ENCODE results near the gene QSOX2. TPM values are rescaled to one million over a fixed set of nuclear protein-coding genes. Genes with fewer than 3 reads are reported as not detected.

The QSOX2 gene
- total RNA-seq, 1 donor from 2014 or later: 23.6 TPM

GRCh38 chr9:136185596-136186366, 59.8 kb downstream of the QSOX2 start:
- H3K9me3 Mint-ChIP-seq: no peaks in the 10 kb centered on the region
- no peak for TF ChIP-seq CTCF (conservative IDR thresholded peaks at IDR 0.05)
- peaks cover 45% of the 10 kb centered on the region for H3K27me3 Mint-ChIP-seq
- no peak overlapping the region for H3K27ac Mint-ChIP-seq
- no peak overlapping the region for H3K4me3 Mint-ChIP-seq
- DNase-seq (ENCODE audit: extremely low spot score, unreplicated experiment): no peak
- H3K36me3 Mint-ChIP-seq: no peaks in the 10 kb centered on the region
- H3K4me1 Mint-ChIP-seq (ENCODE audit: unreplicated experiment): peaks cover 6% of the 10 kb centered on the region

- Mint-ChIP-seq H3K4me3 (no peak overlapping the region), H3K36me3 (no peaks in the 10 kb centered on the region), H3K27me3 (peaks cover 41% of the 10 kb centered on the region), H3K4me1 (ENCODE audit: unreplicated experiment) (peaks cover 6% of the 10 kb centered on the region), H3K27ac (no peak overlapping the region), H3K9me3 (no peaks in the 10 kb centered on the region)
- DNase-seq (ENCODE audit: extremely low spot score, unreplicated experiment): no peak
- TF ChIP-seq CTCF (conservative IDR thresholded peaks at IDR 0.05): no peak
These were observed 60.5 kb downstream of the QSOX2 start for GRCh38 chr9:136185066-136185465.

GRCh38 chr9:136182850-136183422, 62.7 kb downstream of the QSOX2 start:
- Mint-ChIP-seq H3K9me3 (no peaks in the 10 kb centered on the region), H3K4me1 (ENCODE audit: unreplicated experiment) (peaks cover 6% of the 10 kb centered on the region), H3K27ac (no peak overlapping the region), H3K27me3 (peaks cover 37% of the 10 kb centered on the region), H3K36me3 (no peaks in the 10 kb centered on the region), H3K4me3 (no peak overlapping the region)
- TF ChIP-seq CTCF (conservative IDR thresholded peaks at IDR 0.05): no peak
- no peak for DNase-seq (ENCODE audit: extremely low spot score, unreplicated experiment)

- H3K36me3 Mint-ChIP-seq: no peaks in the 10 kb centered on the region
- H3K4me3 Mint-ChIP-seq: no peak overlapping the region
- no peaks in the 10 kb centered on the region for H3K9me3 Mint-ChIP-seq
- no peak overlapping the region for H3K27ac Mint-ChIP-seq
- peaks cover 32% of the 10 kb centered on the region for H3K27me3 Mint-ChIP-seq
- H3K4me1 Mint-ChIP-seq (ENCODE audit: unreplicated experiment): peaks cover 6% of the 10 kb centered on the region
- no peak for TF ChIP-seq CTCF (conservative IDR thresholded peaks at IDR 0.05)
- no peak for DNase-seq (ENCODE audit: extremely low spot score, unreplicated experiment)
These were observed 63.2 kb downstream of the QSOX2 start for GRCh38 chr9:136182420-136182787.

- DNase-seq (ENCODE audit: extremely low spot score, unreplicated experiment): no peak
- H3K27me3 Mint-ChIP-seq: peaks cover 27% of the 10 kb centered on the region
- no peak overlapping the region for H3K27ac Mint-ChIP-seq
These were observed 63.7 kb downstream of the QSOX2 start for GRCh38 chr9:136181784-136182419.

More at GRCh38 chr9:136181784-136182419, 63.7 kb downstream of the QSOX2 start:
- no peak for TF ChIP-seq CTCF (conservative IDR thresholded peaks at IDR 0.05)
- Mint-ChIP-seq H3K4me3 (no peak overlapping the region), H3K4me1 (ENCODE audit: unreplicated experiment) (peaks cover 6% of the 10 kb centered on the region), H3K9me3 (no peaks in the 10 kb centered on the region), H3K36me3 (no peaks in the 10 kb centered on the region)

Measured in type B pancreatic cell (in vitro differentiated cells).